Activated T-cell treated with anti-CD3 and anti-CD28 coated beads, Interleukin-2, amount 50 U/mL, for 1 hour (primary cell): Measurements from ENCODE around the gene CACNA1E.

Experiments
- DNase-seq: peaks from one replicate; pipeline ENCODE4 v3.0.0-alpha.2; 2020

The CACNA1E gene

DNA sequence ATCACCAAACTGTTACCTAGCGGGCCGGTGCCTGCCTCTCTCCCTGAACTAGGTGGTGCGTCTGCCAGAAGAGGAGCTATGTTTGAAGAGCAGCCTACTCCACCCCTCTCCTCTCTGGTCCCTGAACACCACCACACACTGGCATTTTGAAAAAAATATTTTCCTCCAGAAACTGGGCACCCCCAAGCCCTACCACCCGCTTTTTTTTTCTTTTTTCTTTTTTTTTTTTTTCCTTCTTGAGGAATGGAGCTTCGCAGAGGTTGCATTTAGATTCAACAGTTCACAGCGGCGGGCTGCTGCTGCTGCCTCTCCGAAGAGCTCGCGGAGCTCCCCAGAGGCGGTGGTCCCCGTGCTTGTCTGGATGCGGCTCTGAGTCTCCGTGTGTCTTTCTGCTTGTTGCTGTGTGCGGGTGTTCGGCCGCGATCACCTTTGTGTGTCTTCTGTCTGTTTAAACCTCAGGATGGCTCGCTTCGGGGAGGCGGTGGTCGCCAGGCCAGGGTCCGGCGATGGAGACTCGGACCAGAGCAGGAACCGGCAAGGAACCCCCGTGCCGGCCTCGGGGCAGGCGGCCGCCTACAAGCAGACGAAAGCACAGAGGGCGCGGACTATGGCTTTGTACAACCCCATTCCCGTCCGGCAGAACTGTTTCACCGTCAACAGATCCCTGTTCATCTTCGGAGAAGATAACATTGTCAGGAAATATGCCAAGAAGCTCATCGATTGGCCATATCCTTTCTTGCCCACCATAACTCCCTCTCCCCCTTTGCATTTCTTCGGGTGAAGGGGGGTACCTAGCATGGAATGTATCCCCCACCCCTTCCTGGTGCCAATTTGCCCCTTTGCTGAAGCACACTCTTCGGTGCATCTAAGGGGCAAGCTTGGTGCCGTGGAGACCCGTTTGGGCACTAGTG lies at the start of gene CACNA1E:
Gene CACNA1E, plus strand, starts transcription at position 233 of the 911 bp plus-strand sequence. Its CDS starts 228 bp downstream, at position 461.
- no peak for DNase-seq

- DNase-seq = no peak
These were observed 49.4 kb upstream of the CACNA1E start for GRCh38 chr1:181433931-181434330.

DNA sequence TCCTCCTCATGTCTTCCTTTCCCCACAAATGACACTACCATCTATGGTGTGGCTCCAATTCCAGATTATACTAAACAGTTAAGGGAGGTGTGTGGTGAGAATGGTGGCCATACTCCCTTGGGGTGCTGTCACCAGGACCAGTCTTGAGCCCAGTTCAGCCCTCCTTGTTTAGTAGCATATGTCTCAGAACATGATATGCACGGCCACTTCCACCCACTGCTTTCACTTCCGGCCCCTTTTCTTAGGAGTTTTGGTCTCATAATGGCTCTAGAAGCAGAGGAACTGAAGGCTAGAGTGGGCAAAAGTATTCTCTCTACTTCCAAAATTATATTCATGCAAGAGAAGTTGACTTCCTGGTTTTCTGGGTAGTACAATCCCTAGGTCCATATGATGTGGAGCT lies 45.3 kb upstream of the CACNA1E start:
- no peak for DNase-seq

DNA sequence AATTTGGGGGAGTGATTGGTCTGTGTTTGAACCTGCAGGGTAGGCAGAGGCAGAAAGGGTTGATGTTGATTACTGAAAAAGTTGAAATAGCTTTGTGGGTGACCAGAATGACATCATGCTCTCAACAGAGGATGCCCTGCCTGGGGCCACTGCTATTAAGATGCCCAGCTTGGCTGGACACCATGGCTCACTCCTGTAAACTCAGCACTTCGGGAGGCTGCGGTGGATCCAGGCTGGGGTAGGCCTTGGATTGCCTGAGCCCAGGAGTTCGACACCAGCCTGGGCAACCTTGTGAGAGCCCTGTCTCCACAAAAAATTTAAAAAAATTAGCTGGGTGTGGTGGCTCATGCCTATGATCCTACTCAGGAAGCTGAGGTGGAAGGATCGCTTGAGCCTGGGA lies 42.8 kb upstream of the CACNA1E start:
- no peak for DNase-seq

- DNase-seq = no peak
These were observed 41.2 kb upstream of the CACNA1E start for GRCh38 chr1:181442181-181442525.

DNA sequence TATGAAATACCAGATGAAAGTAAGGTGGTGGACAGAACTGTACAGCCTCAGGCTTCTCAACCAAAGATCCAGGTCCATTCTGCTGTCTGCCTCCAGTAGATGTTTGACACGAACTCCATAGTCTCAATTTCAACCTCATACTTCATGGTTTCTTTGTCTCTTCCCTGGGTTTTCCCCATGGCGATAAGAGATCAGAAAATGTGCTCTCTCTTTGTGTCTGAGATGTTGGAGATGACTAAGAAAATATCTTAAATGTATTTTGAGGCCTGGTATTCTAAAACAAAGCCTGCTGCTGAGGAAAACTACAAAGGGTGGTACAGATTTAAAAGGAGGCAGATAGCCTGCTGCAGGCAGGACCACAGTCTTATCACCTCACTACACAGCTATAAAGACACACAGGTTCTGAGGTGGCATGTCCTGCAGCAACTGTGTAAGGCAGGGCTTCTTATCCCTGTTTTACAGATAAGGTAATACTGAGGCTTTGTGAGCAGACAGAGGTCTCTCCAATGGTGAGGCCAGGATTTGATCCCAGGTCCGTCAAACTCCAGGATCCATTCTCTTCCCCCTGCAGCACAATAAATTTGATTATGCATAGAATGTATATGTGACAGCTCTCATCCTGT lies 40.0 kb upstream of the CACNA1E start:
- DNase-seq = no peak

DNA sequence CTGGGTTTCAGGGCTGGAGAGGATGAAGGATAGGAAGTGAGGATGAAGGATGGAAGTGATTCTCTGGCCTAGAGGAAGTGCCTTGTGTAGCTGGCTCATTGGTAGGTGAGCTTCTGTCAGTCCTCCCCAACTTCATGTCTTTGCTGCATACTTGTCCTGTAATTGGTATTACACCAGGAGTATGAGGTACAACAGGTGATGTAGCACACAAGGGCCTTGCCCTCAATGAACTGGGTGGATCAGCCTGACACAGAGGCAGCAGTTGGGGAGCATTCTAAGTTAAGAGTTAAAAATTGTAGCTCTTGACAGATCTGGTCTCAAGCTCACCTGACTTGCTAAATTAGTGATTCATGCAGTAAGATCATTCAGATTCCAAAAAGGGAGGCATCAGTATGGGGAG lies 37.9 kb upstream of the CACNA1E start:
- DNase-seq = no peak

DNA sequence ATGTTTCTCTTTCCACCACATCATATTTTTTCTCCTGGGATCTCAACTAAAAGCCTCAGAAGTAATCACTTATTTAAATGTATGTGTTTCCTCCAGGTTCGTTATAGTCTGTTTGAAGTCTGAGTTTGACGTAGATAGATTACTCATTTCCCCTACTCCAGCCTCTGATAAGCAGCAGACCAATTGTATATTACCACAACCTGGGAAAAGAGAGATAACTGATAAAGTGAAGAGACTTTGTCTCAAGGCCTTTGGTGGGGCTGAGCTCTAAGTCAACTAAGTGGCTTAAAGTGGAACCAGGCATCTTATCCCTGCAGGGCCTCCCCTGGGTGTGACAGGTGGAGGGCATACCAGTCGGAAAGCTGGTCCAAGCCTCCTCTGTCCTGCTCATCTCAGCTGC lies 34.9 kb upstream of the CACNA1E start:
- no peak for DNase-seq

- no peak for DNase-seq
These were observed 31.6 kb upstream of the CACNA1E start for GRCh38 chr1:181451661-181452230.

GRCh38 chr1:181452746-181453145 lies 30.6 kb upstream of the CACNA1E start:
- DNase-seq = no peak

GRCh38 chr1:181453541-181454201 lies 29.6 kb upstream of the CACNA1E start:
- no peak for DNase-seq

GRCh38 chr1:181456551-181456950 lies 26.8 kb upstream of the CACNA1E start:
- DNase-seq = no peak

- DNase-seq = no peak
These were observed 24.9 kb upstream of the CACNA1E start for GRCh38 chr1:181458419-181458818.

DNA sequence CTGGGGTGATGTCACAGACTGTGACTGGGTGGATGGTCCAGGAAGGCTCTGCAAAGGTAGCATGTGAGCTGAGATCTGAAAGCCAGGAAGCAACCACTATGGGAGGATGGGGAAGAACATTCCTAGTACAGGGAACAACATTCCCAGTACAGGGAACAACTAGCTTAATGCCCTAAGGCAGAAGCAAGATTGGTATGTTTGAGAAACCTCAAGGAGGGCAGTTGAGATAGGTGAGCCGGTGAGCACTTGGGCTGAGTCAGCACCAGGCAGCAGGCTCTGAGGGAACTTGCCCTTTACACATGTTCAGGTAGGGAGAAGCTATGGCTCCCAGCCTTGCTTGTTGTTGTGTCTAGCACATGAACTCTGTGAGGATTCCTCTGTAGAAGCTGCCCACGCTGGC lies 24.2 kb upstream of the CACNA1E start:
- DNase-seq = no peak

DNA sequence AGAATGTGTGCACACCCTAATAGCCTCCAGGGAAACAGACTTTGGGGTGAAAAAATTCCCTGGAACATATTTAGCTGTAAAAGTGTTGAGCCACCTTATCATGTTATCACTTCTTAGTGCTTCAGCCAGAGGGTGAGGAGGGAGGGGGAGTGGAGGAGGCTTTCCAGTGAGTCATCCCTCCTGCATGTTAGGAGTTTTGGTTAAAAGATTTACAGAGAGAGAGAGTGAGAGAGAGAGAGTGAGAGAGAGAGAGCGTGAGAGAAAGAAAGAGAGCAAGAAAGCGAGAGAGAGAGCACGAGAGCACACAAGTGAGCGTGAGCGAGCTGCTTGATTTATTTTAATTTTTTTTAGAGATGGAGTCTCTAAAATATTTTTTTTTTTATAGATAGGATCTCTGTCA lies 13.5 kb upstream of the CACNA1E start:
- no peak for DNase-seq

- no peak for DNase-seq
These were observed 7.7 kb upstream of the CACNA1E start for GRCh38 chr1:181475580-181475979.

DNA sequence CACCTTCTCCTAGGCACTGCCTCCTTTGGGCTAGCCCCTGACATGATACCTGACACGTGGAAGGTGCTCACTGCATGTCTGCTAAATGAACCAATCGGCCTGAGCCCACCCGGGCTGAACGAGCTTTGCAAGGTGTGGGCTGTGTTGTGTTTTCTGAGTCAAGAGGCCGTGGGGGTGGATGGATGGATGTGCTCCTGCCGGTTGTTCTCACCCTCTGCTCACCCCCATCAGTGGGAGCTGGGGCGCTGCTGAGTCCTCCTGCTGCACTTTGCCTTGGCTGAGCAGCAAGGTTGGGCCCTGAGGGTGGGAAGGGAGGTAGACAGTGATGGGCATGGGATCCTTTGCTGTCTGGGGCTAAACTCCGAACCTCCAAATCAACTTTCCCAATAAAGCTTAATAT lies 6.7 kb upstream of the CACNA1E start:
- DNase-seq = no peak

DNA sequence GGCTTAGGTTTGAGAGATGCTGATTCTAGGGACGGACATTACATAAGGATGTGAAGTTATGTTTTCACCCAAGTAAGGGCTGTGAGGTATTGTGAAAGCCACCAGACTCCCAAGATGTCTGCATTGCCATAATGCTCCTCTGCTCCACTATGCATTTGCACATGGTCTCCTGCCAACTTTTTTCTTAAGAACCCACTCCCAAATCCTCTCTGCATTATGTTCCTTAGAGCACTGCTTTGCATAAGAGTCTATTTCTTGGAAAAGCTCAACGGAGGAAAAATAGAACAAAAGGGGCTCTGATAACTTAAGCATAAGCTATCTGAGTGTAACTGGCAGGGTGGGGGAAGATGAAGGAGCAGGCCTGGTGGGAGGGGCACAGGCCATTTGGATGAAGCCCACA lies 5.0 kb upstream of the CACNA1E start:
- no peak for DNase-seq

- DNase-seq = no peak
These were observed 4.1 kb upstream of the CACNA1E start for GRCh38 chr1:181479137-181479745.

DNA sequence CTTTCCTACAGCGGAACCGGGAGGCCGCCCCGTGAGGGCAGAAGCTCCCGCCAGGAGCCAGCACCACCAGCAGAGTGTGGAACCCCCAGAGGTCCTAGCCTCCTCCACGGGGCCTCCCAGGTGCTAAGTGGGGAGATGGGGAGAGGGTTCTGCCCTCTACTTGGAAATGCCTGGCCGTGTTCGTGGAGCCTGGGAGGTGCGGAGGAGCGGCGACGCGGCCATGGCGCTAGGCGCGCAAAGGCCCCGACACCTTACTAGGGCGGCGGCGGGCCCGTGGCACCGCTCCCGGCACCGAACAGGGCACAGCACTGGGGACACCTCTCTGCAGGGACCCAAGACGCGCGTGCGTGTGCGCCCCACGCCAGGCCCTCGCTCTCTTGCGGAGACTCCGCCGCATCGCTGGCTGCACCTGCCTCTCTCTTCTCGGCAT lies 1.3 kb upstream of the CACNA1E start:
- DNase-seq = no peak

GRCh38 chr1:181482521-181483284 lies 614 bp upstream of the CACNA1E start:
- no peak for DNase-seq

- no peak for DNase-seq
These were observed 1.5 kb downstream of the CACNA1E start for GRCh38 chr1:181484821-181485220.
